D721Med (cell line): Measurements from ENCODE around the gene PRDM2.

Experiments used
- DNase-seq: peaks from one replicate; pipeline ENCODE4 v3.0.0; 2011; ENCODE audit warnings: low spot score; ENCODE audit not compliant: insufficient read length
- FAIRE-seq: peaks from 2 replicates; lab custom pipeline; 2011; peaks lifted over from hg19 to GRCh38; lab: Jason Lieb, UNC
- TF ChIP-seq, protein P1 (sequence below): IDR thresholded peaks from 2 replicates; pipeline ENCODE4 v1.5.1; 2012; ENCODE audit warnings: mild to moderate bottlenecking, control low read depth; ENCODE audit not compliant: insufficient read depth; ENCODE audit errors: missing control alignments

The PRDM2 gene

DNA sequence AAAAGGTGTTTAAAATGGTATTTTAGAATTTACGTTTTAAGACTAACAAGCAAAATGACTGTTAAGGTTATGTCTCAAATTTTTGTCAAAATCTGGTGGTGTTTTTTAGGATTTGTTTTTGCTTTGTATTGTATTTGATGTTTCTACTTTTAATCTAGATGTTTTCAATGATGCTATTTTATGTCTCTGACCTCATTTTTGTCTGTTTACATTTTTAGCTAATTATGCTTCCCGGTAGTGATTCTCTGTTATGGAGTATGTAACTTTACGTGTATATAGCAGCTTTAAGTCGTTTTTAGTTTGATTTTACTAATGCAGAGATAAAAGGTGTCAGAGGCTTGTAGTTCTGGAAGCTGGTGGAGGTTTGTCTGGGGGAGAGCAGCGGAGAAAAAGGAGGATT lies 71.8 kb downstream of the PRDM2 start:
- TF ChIP-seq, protein P1, sequence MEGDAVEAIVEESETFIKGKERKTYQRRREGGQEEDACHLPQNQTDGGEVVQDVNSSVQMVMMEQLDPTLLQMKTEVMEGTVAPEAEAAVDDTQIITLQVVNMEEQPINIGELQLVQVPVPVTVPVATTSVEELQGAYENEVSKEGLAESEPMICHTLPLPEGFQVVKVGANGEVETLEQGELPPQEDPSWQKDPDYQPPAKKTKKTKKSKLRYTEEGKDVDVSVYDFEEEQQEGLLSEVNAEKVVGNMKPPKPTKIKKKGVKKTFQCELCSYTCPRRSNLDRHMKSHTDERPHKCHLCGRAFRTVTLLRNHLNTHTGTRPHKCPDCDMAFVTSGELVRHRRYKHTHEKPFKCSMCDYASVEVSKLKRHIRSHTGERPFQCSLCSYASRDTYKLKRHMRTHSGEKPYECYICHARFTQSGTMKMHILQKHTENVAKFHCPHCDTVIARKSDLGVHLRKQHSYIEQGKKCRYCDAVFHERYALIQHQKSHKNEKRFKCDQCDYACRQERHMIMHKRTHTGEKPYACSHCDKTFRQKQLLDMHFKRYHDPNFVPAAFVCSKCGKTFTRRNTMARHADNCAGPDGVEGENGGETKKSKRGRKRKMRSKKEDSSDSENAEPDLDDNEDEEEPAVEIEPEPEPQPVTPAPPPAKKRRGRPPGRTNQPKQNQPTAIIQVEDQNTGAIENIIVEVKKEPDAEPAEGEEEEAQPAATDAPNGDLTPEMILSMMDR = no peak
- DNase-seq (no peak), FAIRE-seq (no peak)

DNA sequence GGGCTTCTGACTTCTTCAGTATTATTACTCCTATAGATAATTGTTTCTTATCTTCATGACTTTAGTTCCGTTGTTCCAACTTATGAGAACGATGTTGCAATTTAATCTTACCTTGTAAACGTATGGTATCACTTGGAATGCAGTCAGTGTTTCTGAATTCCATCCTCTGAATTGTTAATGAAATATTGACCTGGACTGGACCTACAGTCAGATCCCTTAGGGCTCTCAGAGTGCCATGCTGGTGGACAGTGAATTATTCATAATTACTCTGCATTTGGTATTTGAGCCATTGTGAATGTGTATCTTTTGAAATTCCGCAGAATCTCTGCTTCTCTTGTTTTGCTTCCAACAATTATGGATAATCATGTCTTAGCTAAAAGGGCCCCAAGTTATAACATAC lies 72.3 kb downstream of the PRDM2 start:
- no peak for DNase-seq
- TF ChIP-seq, protein P1 = no peak
- FAIRE-seq = no peak

DNA sequence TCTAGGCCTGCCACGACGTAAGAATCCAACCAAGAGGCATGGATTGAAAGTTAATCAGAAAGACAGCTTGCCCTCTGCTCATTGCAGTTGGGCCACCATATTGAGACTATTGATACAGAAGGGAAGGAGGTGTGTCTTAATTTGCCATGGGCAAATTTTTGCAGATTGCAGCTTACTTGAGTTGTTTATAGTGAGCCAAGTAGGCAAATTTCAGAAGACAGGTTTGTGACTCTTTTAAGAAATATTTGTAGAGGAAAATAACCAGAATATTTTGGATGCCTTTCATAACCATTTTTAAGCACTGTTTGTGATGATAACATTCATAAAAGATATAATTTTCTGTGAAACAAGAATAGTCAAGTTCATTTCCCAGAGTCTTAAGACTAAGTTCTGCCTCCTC lies 74.1 kb downstream of the PRDM2 start:
- TF ChIP-seq, protein P1 = no peak
- DNase-seq (no peak), FAIRE-seq (no peak)

DNA sequence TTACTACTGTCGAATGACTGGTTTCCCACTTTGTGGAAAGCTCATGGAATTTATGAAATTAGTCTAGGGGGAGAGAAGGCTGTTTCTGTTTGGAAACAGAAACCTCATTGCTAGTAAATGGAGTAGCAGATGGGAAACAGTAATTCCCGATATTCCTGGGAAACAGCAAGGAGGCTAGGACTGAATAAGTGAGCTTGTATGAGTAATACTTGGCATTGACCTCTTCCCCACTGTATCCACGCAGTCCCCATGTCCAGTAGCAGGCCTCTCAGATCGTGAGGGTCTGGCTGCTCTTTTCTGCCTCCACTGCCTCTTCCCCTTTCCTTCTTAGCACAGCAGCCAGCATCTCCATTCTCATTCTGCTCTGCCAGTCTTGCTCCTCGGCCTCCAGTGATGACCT lies 75.5 kb downstream of the PRDM2 start:
- FAIRE-seq = no peak
- TF ChIP-seq, protein P1 = no peak
- DNase-seq = no peak

DNA sequence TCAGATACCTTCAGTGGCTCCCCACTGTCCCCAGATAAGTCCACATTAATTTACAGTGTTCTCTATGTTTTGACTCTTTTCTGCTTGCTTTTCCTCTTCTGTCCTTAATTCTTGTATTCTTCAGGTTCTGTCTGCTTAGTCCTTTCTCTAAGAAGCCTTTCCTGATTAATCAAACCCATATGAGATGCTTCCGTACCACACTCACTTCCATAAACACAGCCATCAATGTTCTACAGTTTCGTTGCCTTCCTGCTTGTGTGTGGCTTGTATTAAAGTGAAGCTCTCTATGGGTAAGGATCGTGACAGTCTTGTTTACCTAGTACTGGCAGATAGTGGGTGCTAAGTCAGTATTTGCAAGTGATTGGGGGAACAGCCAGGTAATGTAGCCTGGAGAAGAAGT lies 75.9 kb downstream of the PRDM2 start:
- TF ChIP-seq, protein P1 = no peak
- FAIRE-seq (no peak), DNase-seq (no peak)

DNA sequence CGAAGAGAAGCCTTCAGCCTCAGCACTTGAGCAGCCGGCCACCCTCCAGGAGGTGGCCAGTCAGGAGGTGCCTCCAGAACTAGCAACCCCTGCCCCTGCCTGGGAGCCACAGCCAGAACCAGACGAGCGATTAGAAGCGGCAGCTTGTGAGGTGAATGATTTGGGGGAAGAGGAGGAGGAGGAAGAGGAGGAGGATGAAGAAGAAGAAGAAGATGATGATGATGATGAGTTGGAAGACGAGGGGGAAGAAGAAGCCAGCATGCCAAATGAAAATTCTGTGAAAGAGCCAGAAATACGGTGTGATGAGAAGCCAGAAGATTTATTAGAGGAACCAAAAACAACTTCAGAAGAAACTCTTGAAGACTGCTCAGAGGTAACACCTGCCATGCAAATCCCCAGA lies 78.4 kb downstream of the PRDM2 start:
- DNase-seq (no peak), FAIRE-seq (no peak)
- TF ChIP-seq, protein P1 = no peak

DNA sequence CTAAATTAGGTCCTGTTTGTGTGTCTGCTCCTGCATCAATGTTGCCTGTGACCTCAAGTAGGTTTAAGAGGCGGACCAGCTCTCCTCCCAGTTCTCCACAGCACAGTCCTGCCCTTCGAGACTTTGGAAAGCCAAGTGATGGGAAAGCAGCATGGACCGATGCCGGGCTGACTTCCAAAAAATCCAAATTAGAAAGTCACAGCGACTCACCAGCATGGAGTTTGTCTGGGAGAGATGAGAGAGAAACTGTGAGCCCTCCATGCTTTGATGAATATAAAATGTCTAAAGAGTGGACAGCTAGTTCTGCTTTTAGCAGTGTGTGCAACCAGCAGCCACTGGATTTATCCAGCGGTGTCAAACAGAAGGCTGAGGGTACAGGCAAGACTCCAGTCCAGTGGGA lies 79.9 kb downstream of the PRDM2 start:
- FAIRE-seq (no peak), DNase-seq (no peak)
- TF ChIP-seq, protein P1 = no peak
